Upper lobe of left lung (tissue), 6 donors: ENCODE measurements around the gene RGMB. TPM values are rescaled to one million over a fixed set of nuclear protein-coding genes. Genes with fewer than 3 reads are reported as not detected.
A peak's percentile ranks its signal among the peaks of the same experiment; 100 is the strongest.

ENCODE experiments used
- ATAC-seq, 2 donors: fragments of 200-7000 bp; cut with Tn5 transposase; one replicate each; pipeline ENCODE4 v1.9.1; 2022; ENCODE audit warnings: mild to moderate bottlenecking in 2 of 2, moderate library complexity in 2 of 2; ENCODE audit not compliant: low FRiP score in 2 of 2
- DNase-seq, 2 donors: peaks; one replicate each; pipeline ENCODE4 v3.0.0-alpha.2; 2019 to 2020
- H3K27ac ChIP-seq, 4 donors: fragments of 200-600 bp; sonication (generic); one replicate each; pipeline ENCODE4 v1.5.1; 2016 to 2019
- H3K27me3 ChIP-seq, 4 donors: fragments of 200-600 bp; sonication (generic); one replicate each; pipeline ENCODE4 v1.5.1; 2017 to 2019
- H3K36me3 ChIP-seq, 4 donors: fragments of 200-600 bp; sonication (generic); one replicate each; pipeline ENCODE4 v1.5.1; 2016 to 2019
- H3K4me1 ChIP-seq, 4 donors: fragments of 200-600 bp; sonication (generic); one replicate each; pipeline ENCODE4 v1.5.1; 2018 to 2019
- H3K4me3 ChIP-seq, 4 donors: fragments of 200-600 bp; sonication (generic); one replicate each; pipeline ENCODE4 v1.5.1; 2017 to 2019; ENCODE audit warnings: mild to moderate bottlenecking in 2 of 4, moderate library complexity in 1 of 4
- H3K9me3 ChIP-seq, 4 donors: fragments of 200-600 bp; sonication (generic); one replicate each; pipeline ENCODE4 v1.5.1; 2018 to 2019
- CTCF ChIP-seq, 6 experiments: fragments of 450-650 bp in 4 of 6; fragments of 200-600 bp in 2 of 6; sonication (generic) in 2 of 6; IDR thresholded peaks; one replicate each; pipeline ENCODE4 v1.5.1; 2016 to 2019; ENCODE audit warnings: antibody characterized with exemption in 6 of 6
- EP300 ChIP-seq, 4 donors: sonication (generic); formaldehyde crosslinking; IDR thresholded peaks; one replicate each; pipeline ENCODE4 v1.5.1; 2017; ENCODE audit warnings: antibody characterized with exemption in 4 of 4, control low read depth in 2 of 4
- POLR2A ChIP-seq, 4 donors: fragments of 450-650 bp; IDR thresholded peaks; one replicate each; pipeline ENCODE4 v1.5.1; 2016 to 2017; ENCODE audit warnings: antibody characterized with exemption in 4 of 4, mild to moderate bottlenecking in 2 of 4
- POLR2AphosphoS5 ChIP-seq, 2 donors: sonication (generic); formaldehyde crosslinking; IDR thresholded peaks; one replicate each; pipeline ENCODE4 v1.5.1; 2017; ENCODE audit warnings: antibody characterized with exemption in 2 of 2
- WGBS, 2 donors: methylation state at CpG; one replicate each; pipeline ENCODE4 v1.1.5; 2017 to 2018; 5-methylcytosine and 5-hydroxymethylcytosine counted together
- total RNA-seq, 6 donors: library from RNA; depleted of rRNA in 4 of 6; stranded (reverse); fragments of >200 nt in 4 of 6; gene quantifications; one replicate each; pipeline versions ENCODE4 v1.1.0 to v1.2.1, GENCODE V29; 2016 to 2021
- donor health status: DM: no; HTN: no; CAD: no; lungs with moderate emphysema.
- donor health status: DM: no; HTN: yes; CAD: no; lungs with severe emphysema.

The RGMB gene
- total RNA-seq, 6 donors from 2014 or later: 19.0 to 52.2 (median 33.1) TPM

GRCh38 chr5:98772415-98773213 lies 849 bp upstream of the RGMB start:
- Histone ChIP-seq H3K27me3 (peaks cover 0 to 11% (median 3%) of the 10 kb centered on the region in 4 donors), H3K4me3 (peak overlapping the region; percentile 2 to 86 (median 80)), H3K36me3 (no peaks in the 10 kb centered on the region), H3K9me3 (no peaks in the 10 kb centered on the region), H3K27ac (peak overlapping the region; percentile 87 to 95 (median 92)), H3K4me1 (peaks cover 25 to 73% (median 35%) of the 10 kb centered on the region in 4 donors)
- 7 to 8% methylated on average over 34 of the region's 34 CpGs for WGBS, 2 donors
- ATAC-seq: peak; percentile 64 to 84
- TF ChIP-seq POLR2A (IDR thresholded peaks at IDR 0.05) (no peak), POLR2AphosphoS5 (IDR thresholded peaks at IDR 0.05) (no peak), CTCF (IDR thresholded peaks at IDR 0.05) (no peak), EP300 (IDR thresholded peaks at IDR 0.05) (no peak)
- DNase-seq: peak; percentile 83 to 85

DNA sequence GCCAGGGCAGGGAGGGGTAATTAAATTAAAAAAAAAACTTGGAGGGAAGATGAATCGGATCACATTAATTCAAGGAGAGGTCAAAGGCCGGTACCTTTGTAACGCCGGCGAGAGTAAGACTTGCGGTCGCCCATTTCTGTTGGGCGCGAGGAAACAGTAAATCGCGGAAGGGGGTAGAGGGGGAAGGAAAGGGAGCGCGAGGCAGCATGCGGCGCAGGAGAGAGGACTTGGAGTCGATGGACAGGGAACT lies 324 bp upstream of the RGMB start:
- Histone ChIP-seq H3K27me3 (peaks cover 0 to 11% (median 3%) of the 10 kb centered on the region in 4 donors), H3K4me1 (peaks cover 30 to 70% (median 35%) of the 10 kb centered on the region in 4 donors), H3K9me3 (no peaks in the 10 kb centered on the region), H3K36me3 (no peaks in the 10 kb centered on the region), H3K4me3 (peak overlapping the region; percentile 2 to 86 (median 80)), H3K27ac (peak overlapping the region; percentile 87 to 95 (median 92))
- DNase-seq (no peak), ATAC-seq (no peak)
- 1% methylated on average over 16 of the region's 16 CpGs for WGBS, 2 donors
- TF ChIP-seq POLR2A (IDR thresholded peaks at IDR 0.05) (no peak), CTCF (IDR thresholded peaks at IDR 0.05) (no peak), EP300 (IDR thresholded peaks at IDR 0.05) (no peak), POLR2AphosphoS5 (IDR thresholded peaks at IDR 0.05) (no peak)

DNA sequence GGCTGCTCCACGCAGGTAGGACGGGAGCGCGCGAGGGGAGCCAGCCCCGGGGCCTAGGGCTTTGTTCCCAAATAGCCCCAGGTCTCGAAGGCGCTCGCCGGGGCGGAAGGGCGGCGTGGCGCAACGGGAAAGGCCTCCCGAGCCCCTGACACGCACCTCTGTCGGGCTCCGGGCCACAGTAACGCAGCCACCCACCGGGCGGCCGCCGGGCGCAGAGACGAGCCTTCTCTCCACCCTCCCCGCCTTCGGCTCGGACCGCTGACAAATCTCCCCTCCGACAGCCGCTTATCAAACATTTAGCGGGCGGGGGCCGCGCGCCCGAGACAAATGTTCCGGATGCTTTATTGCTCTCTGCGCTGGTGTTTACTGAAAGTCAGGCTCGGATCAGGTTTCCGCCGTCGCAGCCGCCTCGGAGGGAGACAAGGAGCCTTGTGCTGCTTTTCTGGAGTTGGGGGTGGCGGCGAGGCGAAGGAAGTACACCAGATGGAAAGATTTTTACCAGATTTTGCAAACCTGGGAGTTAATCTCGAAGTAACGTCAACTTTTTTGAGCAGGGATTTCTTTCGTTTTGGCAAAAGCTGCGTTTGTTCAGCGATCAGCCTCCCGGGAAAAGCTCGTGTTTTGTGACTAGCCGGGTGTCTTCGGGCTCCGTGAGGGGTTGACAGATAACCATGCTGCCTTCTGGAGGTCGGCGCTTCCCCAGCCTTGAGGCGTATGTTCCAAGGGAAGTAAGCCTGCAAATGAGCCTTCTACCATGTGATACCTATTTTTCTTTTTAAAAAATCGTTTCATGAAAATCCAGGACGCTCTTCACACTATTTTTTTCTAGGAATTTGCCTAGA lies 950 bp downstream of the RGMB start:
- Histone ChIP-seq H3K36me3 (no peaks in the 10 kb centered on the region), H3K27me3 (peaks cover 0 to 2% (median 0%) of the 10 kb centered on the region in 4 donors), H3K4me1 (peaks cover 25 to 64% (median 27%) of the 10 kb centered on the region in 4 donors), H3K4me3 (peak overlapping the region; percentile 76 to 86 (median 80)), H3K27ac (peak overlapping the region; percentile 87 to 95 (median 92)), H3K9me3 (no peaks in the 10 kb centered on the region)
- DNase-seq (peak; percentile 61 to 94), ATAC-seq (peak in 1 of 2 donors; percentile 27)
- TF ChIP-seq POLR2AphosphoS5 (IDR thresholded peaks at IDR 0.05) (peak in 1 of 2 donors; percentile 26), POLR2A (IDR thresholded peaks at IDR 0.05) (no peak), CTCF (IDR thresholded peaks at IDR 0.05) (peak in 1 of 6 experiments; percentile 9)
- 0 to 1% methylated on average over 33 to 56 of the region's 64 CpGs for WGBS, 2 donors

GRCh38 chr5:98775246-98776065 lies 2.0 kb downstream of the RGMB start:
- WGBS, 2 donors: 53 to 55% methylated on average over 12 of the region's 12 CpGs
- H3K27ac ChIP-seq: peak overlapping the region in 3 of 4 donors; percentile 91 to 95 (median 92)
- peak overlapping the region; percentile 76 to 86 (median 80) for H3K4me3 ChIP-seq

More at GRCh38 chr5:98775246-98776065, 2.0 kb downstream of the RGMB start:
- Histone ChIP-seq H3K27me3 (no peaks in the 10 kb centered on the region), H3K4me1 (peaks cover 15 to 59% (median 31%) of the 10 kb centered on the region in 4 donors), H3K9me3 (no peaks in the 10 kb centered on the region), H3K36me3 (no peaks in the 10 kb centered on the region)
- ATAC-seq (no peak), DNase-seq (no peak)
- TF ChIP-seq CTCF (IDR thresholded peaks at IDR 0.05): no peak
- no peak for TF ChIP-seq POLR2A (IDR thresholded peaks at IDR 0.05)
- no peak for TF ChIP-seq EP300 (IDR thresholded peaks at IDR 0.05)
- TF ChIP-seq POLR2AphosphoS5 (IDR thresholded peaks at IDR 0.05): no peak
